Hepatocyte (in vitro differentiated cells): ENCODE results near the gene MAPK11.

Experiments used
- EZH2 ChIP-seq: fragments of 200-600 bp; sonication (generic); IDR thresholded peaks from 2 replicates; pipeline ENCODE4 v1.6.1; 2016; ENCODE audit warnings: antibody characterized with exemption, mild to moderate bottlenecking, borderline replicate concordance
- EZH2phosphoT487 ChIP-seq: fragments of 200-600 bp; sonication (generic); IDR thresholded peaks from one replicate; pipeline ENCODE4 v1.6.1; 2018; ENCODE audit warnings: antibody characterized with exemption, mild to moderate bottlenecking, low read depth, moderate library complexity; ENCODE audit not compliant: unreplicated experiment, severe bottlenecking
- TF ChIP-seq, protein P1 (sequence below): fragments of 200-600 bp; sonication (generic); IDR thresholded peaks from 2 replicates; pipeline ENCODE4 v1.5.1; 2016; ENCODE audit warnings: antibody characterized with exemption, mild to moderate bottlenecking; ENCODE audit not compliant: poor library complexity

GRCh38 chr22:50308986-50309600 is 38.9 kb upstream of the MAPK11 start:
- TF ChIP-seq, protein P1, sequence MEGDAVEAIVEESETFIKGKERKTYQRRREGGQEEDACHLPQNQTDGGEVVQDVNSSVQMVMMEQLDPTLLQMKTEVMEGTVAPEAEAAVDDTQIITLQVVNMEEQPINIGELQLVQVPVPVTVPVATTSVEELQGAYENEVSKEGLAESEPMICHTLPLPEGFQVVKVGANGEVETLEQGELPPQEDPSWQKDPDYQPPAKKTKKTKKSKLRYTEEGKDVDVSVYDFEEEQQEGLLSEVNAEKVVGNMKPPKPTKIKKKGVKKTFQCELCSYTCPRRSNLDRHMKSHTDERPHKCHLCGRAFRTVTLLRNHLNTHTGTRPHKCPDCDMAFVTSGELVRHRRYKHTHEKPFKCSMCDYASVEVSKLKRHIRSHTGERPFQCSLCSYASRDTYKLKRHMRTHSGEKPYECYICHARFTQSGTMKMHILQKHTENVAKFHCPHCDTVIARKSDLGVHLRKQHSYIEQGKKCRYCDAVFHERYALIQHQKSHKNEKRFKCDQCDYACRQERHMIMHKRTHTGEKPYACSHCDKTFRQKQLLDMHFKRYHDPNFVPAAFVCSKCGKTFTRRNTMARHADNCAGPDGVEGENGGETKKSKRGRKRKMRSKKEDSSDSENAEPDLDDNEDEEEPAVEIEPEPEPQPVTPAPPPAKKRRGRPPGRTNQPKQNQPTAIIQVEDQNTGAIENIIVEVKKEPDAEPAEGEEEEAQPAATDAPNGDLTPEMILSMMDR: no peak
- TF ChIP-seq EZH2 (no peak), EZH2phosphoT487 (no peak)
